Spinal cord (tissue), 10 donors: ENCODE results near the gene DBX1. TPM values are rescaled to one million over a fixed set of nuclear protein-coding genes. Genes with fewer than 3 reads are reported as not detected.

Source experiments
- DNase-seq, 6 donors: peaks; one replicate each; pipeline versions ENCODE4 v3.0.0 to v3.0.0-alpha.2; 2013 to 2015; ENCODE audit warnings: low spot score in 6 of 6, low read depth in 4 of 6
- H3K27ac ChIP-seq: one replicate; pipeline ENCODE4 v1.5.1; 2013; ENCODE audit warnings: low read depth, low read length, control low read depth
- H3K27me3 ChIP-seq: one replicate; pipeline ENCODE4 v1.6.1; 2013; ENCODE audit warnings: low read length; ENCODE audit not compliant: control insufficient read depth, insufficient read depth
- H3K36me3 ChIP-seq: one replicate; pipeline ENCODE4 v1.6.1; 2013; ENCODE audit warnings: low read length; ENCODE audit not compliant: control insufficient read depth, insufficient read depth
- H3K4me1 ChIP-seq: one replicate; pipeline ENCODE4 v1.6.1; 2013; ENCODE audit warnings: low read length; ENCODE audit not compliant: control insufficient read depth, insufficient read depth
- H3K4me3 ChIP-seq: one replicate; pipeline ENCODE4 v1.5.1; 2013; ENCODE audit warnings: low read depth, low read length, control low read depth
- H3K9me3 ChIP-seq: one replicate; pipeline ENCODE4 v1.6.1; 2013; ENCODE audit warnings: low read length; ENCODE audit not compliant: control insufficient read depth, insufficient read depth
- WGBS: methylation state at CpG from one replicate; pipeline ENCODE4 v1.1.5; 2013; ENCODE audit warnings: missing lambda C conversion rate; ENCODE audit not compliant: insufficient coverage; 5-methylcytosine and 5-hydroxymethylcytosine counted together
- polyA plus RNA-seq, 2 donors: library from polyadenylated mRNA; unstranded; fragments of 120-200 nt; gene quantifications; one replicate each; pipeline ENCODE4 v1.2.1, GENCODE V29; 2013; ENCODE audit not compliant: insufficient read length in 2 of 2
- total RNA-seq, 2 donors: library from RNA; depleted of rRNA in 1 of 2; stranded (reverse); fragments of 120-200 nt in 1 of 2; fragments of >200 nt in 1 of 2; gene quantifications; one replicate each; pipeline versions ENCODE4 v1.2.3 to v1.2.4, GENCODE V29; 2013 to 2014
- donor health status: healthy.

The DBX1 gene
- total and polyA plus RNA-seq, 4 donors = 0.15 TPM; not detected in 3

DNA sequence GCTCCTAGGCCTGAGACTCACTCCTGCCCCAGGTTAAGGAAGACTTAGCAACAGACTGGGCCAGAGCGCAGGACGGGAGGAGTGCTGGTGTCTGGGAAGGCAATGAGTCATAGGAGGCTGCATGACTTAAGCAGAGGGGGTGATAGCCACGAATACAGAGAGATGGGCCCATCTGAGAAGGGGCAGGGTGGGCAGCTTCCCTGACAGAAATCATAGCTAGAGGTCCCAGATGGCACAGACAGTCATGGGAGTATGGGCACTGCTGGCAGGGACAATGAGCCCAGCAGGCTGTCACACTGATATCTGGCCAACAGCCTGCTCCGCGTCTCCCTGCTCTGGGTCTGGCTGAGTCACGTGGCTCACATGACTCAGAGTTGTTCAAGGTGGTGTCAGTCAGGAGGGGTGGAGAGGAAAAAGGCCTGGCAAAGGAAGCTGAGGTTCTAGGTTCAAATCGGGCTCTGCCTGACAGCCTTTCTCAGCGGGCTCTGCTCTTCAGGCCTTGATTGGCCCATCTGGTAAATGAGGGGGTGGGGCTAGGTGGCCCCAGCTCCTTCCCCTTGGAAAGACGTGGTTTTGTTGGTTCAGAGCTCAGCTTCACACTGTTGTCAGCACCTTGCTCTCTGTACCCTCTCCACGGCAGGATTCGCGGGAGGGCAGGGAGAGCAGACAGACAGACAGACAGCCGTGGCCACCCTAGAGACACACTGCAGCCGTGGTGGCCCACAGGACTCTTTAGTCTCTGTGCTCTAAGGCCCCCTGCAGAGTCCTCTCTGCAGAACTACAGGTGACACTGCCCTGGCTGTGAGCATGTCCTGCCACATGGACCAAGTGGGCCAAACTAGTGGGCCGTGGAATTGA, 47.8 kb downstream of the DBX1 start:
- Histone ChIP-seq H3K4me1 (peaks cover 8% of the 10 kb centered on the region), H3K9me3 (no peaks in the 10 kb centered on the region), H3K4me3 (no peak overlapping the region), H3K27me3 (no peaks in the 10 kb centered on the region), H3K36me3 (peaks cover 50% of the 10 kb centered on the region), H3K27ac (peak overlapping the region; percentile 25)
- DNase-seq = peak in 1 of 6 donors; percentile 74
- 74% methylated on average over 14 of the region's 15 CpGs for WGBS

- peaks cover 51% of the 10 kb centered on the region for H3K36me3 ChIP-seq
- DNase-seq = no peak
- H3K4me3 ChIP-seq = no peak overlapping the region
- no peak overlapping the region for H3K27ac ChIP-seq
- H3K9me3 ChIP-seq = no peaks in the 10 kb centered on the region
- H3K4me1 ChIP-seq = peaks cover 8% of the 10 kb centered on the region
- 80% methylated on average over 1 of the region's 1 CpG for WGBS
- H3K27me3 ChIP-seq = no peaks in the 10 kb centered on the region
These were observed 48.4 kb downstream of the DBX1 start for GRCh38 chr11:20111871-20112270.

GRCh38 chr11:20110908-20111669, 49.2 kb downstream of the DBX1 start:
- peak in 2 of 6 donors; percentile 43 to 66 for DNase-seq
- Histone ChIP-seq H3K4me1 (peaks cover 8% of the 10 kb centered on the region), H3K27me3 (no peaks in the 10 kb centered on the region), H3K36me3 (peaks cover 51% of the 10 kb centered on the region), H3K9me3 (no peaks in the 10 kb centered on the region), H3K27ac (no peak overlapping the region), H3K4me3 (no peak overlapping the region)
- 38% methylated on average over 7 of the region's 8 CpGs for WGBS

- peaks cover 8% of the 10 kb centered on the region for H3K4me1 ChIP-seq
- H3K27ac ChIP-seq = no peak overlapping the region
- WGBS = 90% methylated on average over 6 of the region's 9 CpGs
- DNase-seq = no peak
- no peak overlapping the region for H3K4me3 ChIP-seq
- no peaks in the 10 kb centered on the region for H3K27me3 ChIP-seq
- H3K36me3 ChIP-seq = peaks cover 53% of the 10 kb centered on the region
- H3K9me3 ChIP-seq = no peaks in the 10 kb centered on the region
These were observed 50.4 kb downstream of the DBX1 start for GRCh38 chr11:20109731-20110445.

Other genes with a start within 250 kb of the DBX1 start
- 10 to 100 TPM in 1 of 2 donors, 1 to 10 TPM in 1; 3.0 to 10.1 TPM for gene HTATIP2, start 203.2 kb upstream of the DBX1 start, total RNA-seq
- gene HTATIP2, start 203.2 kb upstream of the DBX1 start, polyA plus RNA-seq = 10 to 100 TPM in 1 of 2 donors, 1 to 10 TPM in 1; 9.5 to 10.4 TPM
- gene PRMT3, start 227.2 kb upstream of the DBX1 start, total RNA-seq = 10 to 100 TPM; 23.4 to 27.7 TPM
- gene PRMT3, start 227.2 kb upstream of the DBX1 start, polyA plus RNA-seq = 10 to 100 TPM; 17.5 to 20.2 TPM